Keratinocyte (primary cell): ENCODE data around the gene ARHGAP24. TPM values are rescaled to one million over a fixed set of nuclear protein-coding genes. Genes with fewer than 3 reads are reported as not detected.

Source experiments
- DNase-seq: peaks from one replicate; pipeline ENCODE4 v3.0.0-alpha.2; 2011; ENCODE audit warnings: low read depth, missing footprints, low spot score
- FAIRE-seq: peaks from 2 replicates; lab custom pipeline; 2011; peaks lifted over from hg19 to GRCh38; lab: Jason Lieb, UNC
- H2AFZ ChIP-seq: 2 replicates; pipeline ENCODE4 v1.6.0; 2012; ENCODE audit warnings: low read length, control low read depth, inconsistent platforms; ENCODE audit not compliant: control insufficient read depth
- H3K27ac ChIP-seq: 2 replicates; pipeline ENCODE4 v1.5.1; 2011; ENCODE audit warnings: low read length; ENCODE audit not compliant: control insufficient read depth, insufficient read depth
- H3K27me3 ChIP-seq: 3 replicates; pipeline ENCODE4 v1.6.0; 2011; ENCODE audit warnings: low read length; ENCODE audit not compliant: control insufficient read depth, insufficient read depth; ENCODE audit errors: extremely low read depth
- H3K36me3 ChIP-seq, 2 experiments: 2 replicates in 1 of 2; 3 replicates in 1 of 2; pipeline ENCODE4 v1.5.1; 2011; ENCODE audit warnings: low read length in 2 of 2, mild to moderate bottlenecking in 1 of 2; ENCODE audit not compliant: control insufficient read depth in 2 of 2, insufficient read depth in 2 of 2; ENCODE audit errors: extremely low read depth in 1 of 2
- H3K4me1 ChIP-seq: 3 replicates; pipeline ENCODE4 v1.5.1; 2011; ENCODE audit warnings: low read length; ENCODE audit not compliant: control insufficient read depth, insufficient read depth; ENCODE audit errors: extremely low read depth
- H3K4me2 ChIP-seq: 3 replicates; pipeline ENCODE4 v1.6.0; 2011; ENCODE audit warnings: low read depth, low read length; ENCODE audit not compliant: control insufficient read depth, insufficient read depth; ENCODE audit errors: extremely low read depth
- H3K4me3 ChIP-seq, 3 experiments: fragments of 200-600 bp in 1 of 3; sonication (generic) in 1 of 3; 2 replicates in 2 of 3; 3 replicates in 1 of 3; pipeline ENCODE4 v1.5.1; 2011 to 2016; ENCODE audit warnings: low read length in 3 of 3, mild to moderate bottlenecking in 3 of 3, control low read depth in 2 of 3, inconsistent platforms in 1 of 3, low read depth in 1 of 3, mixed read lengths in 1 of 3, mixed run types in 1 of 3, moderate library complexity in 1 of 3; ENCODE audit not compliant: control insufficient read depth in 2 of 3, insufficient read depth in 2 of 3; ENCODE audit errors: extremely low read depth in 1 of 3
- H3K79me2 ChIP-seq: 2 replicates; pipeline ENCODE4 v1.6.0; 2012; ENCODE audit warnings: low read length; ENCODE audit not compliant: control insufficient read depth, insufficient read depth
- H3K9ac ChIP-seq: 3 replicates; pipeline ENCODE4 v1.6.0; 2011; ENCODE audit warnings: low read length; ENCODE audit not compliant: control insufficient read depth, insufficient read depth; ENCODE audit errors: extremely low read depth
- H3K9me1 ChIP-seq: 3 replicates; pipeline ENCODE4 v1.6.0; 2011; ENCODE audit warnings: low read length; ENCODE audit not compliant: control insufficient read depth, insufficient read depth; ENCODE audit errors: extremely low read depth
- H3K9me3 ChIP-seq: 2 replicates; pipeline ENCODE4 v1.5.1; 2012; ENCODE audit warnings: low read depth, low read length; ENCODE audit not compliant: control insufficient read depth
- H4K20me1 ChIP-seq: 3 replicates; pipeline ENCODE4 v1.6.0; 2011; ENCODE audit warnings: low read length; ENCODE audit not compliant: control insufficient read depth, insufficient read depth; ENCODE audit errors: extremely low read depth
- EZH2 ChIP-seq: IDR thresholded peaks from one replicate; pipeline ENCODE4 v1.6.1; 2012; ENCODE audit warnings: inconsistent platforms, mild to moderate bottlenecking, low read length, moderate library complexity
- dilution Hi-C: fragments of 300-500 bp; cut with MboI; formaldehyde crosslinking; loops from one replicate; pipeline ENCODE4 v1.7.0; 2020; ENCODE audit warnings: low sequenced_read_pairs; ENCODE audit not compliant: extremely low pct_ligation_motif_present
- polyA plus RNA-seq, 5 experiments: library from polyadenylated mRNA; depleted of rRNA in 3 of 5; stranded (reverse) in 3 of 5; stranded (forward) in 1 of 5; unstranded in 1 of 5; fragments of >200 nt; gene quantifications; 1 replicate in 1 of 5; 2 replicates in 3 of 5; 3 replicates in 1 of 5; pipeline versions ENCODE4 v1.2.1 to v1.2.3, GENCODE V29; 2011 to 2012; ENCODE audit warnings: missing spikeins in 2 of 5, low read depth in 1 of 5, low replicate concordance in 1 of 5
- TF ChIP-seq, protein P1 (sequence below), 3 experiments: IDR thresholded peaks in 1 of 3; conservative IDR thresholded peaks in 1 of 3; optimal IDR thresholded peaks in 1 of 3; 2 replicates in 2 of 3; 3 replicates in 1 of 3; pipeline versions ENCODE3 to v1.5.1; 2011; ENCODE audit warnings: low read length in 3 of 3, mild to moderate bottlenecking in 3 of 3, moderate library complexity in 2 of 3, control low read depth in 1 of 3, inconsistent platforms in 1 of 3; ENCODE audit not compliant: insufficient read depth in 2 of 3; ENCODE audit errors: extremely low read depth in 1 of 3

The ARHGAP24 gene
- polyA plus RNA-seq, 1 donor (not counting 4 experiments of a cell fraction or from before 2014, with no cell fraction given), result 0.87 TPM

DNA sequence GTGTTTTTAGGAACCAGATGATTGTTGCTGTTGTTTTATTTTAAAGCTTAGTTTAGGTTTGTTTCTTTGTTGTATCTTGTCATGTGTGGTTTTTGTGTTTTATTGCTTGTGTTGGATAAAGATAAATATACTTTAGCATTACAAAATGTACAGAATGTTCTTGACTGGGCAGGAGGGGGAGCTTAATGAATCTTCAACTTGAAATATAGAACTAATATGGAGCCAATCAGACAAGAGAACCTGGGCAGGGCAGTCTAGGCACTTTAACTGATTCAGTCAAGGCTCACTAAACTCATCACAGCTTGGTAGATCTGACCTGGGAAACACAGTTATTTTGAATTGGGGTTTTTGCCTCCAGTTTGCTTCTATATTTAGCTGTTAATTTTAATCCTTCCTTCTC, 304.2 kb downstream of the ARHGAP24 start:
- Histone ChIP-seq H3K27ac (no peak overlapping the region), H3K9ac (no peak overlapping the region), H4K20me1 (no peaks in the 10 kb centered on the region), H3K36me3 (no peaks in the 10 kb centered on the region), H3K9me1 (no peaks in the 10 kb centered on the region), H3K79me2 (no peaks in the 10 kb centered on the region), H3K27me3 (no peaks in the 10 kb centered on the region), H3K9me3 (no peaks in the 10 kb centered on the region), H2AFZ (no peak overlapping the region), H3K4me1 (peaks cover 19% of the 10 kb centered on the region), H3K4me2 (no peak overlapping the region), H3K4me3 (no peak overlapping the region)
- DNase-seq (no peak), FAIRE-seq (no peak)
- dilution Hi-C loops, result no loop called here
- TF ChIP-seq, protein P1, sequence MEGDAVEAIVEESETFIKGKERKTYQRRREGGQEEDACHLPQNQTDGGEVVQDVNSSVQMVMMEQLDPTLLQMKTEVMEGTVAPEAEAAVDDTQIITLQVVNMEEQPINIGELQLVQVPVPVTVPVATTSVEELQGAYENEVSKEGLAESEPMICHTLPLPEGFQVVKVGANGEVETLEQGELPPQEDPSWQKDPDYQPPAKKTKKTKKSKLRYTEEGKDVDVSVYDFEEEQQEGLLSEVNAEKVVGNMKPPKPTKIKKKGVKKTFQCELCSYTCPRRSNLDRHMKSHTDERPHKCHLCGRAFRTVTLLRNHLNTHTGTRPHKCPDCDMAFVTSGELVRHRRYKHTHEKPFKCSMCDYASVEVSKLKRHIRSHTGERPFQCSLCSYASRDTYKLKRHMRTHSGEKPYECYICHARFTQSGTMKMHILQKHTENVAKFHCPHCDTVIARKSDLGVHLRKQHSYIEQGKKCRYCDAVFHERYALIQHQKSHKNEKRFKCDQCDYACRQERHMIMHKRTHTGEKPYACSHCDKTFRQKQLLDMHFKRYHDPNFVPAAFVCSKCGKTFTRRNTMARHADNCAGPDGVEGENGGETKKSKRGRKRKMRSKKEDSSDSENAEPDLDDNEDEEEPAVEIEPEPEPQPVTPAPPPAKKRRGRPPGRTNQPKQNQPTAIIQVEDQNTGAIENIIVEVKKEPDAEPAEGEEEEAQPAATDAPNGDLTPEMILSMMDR (optimal IDR thresholded peaks at IDR 0.05 in 1 of 3, IDR thresholded peaks at IDR 0.05 in 1 of 3, conservative IDR thresholded peaks at IDR 0.05 in 1 of 3; ENCODE audit: extremely low read depth in 1 of 3, insufficient read depth in 2 of 3, low read length in 3 of 3), result no peak
- TF ChIP-seq EZH2, result no peak

DNA sequence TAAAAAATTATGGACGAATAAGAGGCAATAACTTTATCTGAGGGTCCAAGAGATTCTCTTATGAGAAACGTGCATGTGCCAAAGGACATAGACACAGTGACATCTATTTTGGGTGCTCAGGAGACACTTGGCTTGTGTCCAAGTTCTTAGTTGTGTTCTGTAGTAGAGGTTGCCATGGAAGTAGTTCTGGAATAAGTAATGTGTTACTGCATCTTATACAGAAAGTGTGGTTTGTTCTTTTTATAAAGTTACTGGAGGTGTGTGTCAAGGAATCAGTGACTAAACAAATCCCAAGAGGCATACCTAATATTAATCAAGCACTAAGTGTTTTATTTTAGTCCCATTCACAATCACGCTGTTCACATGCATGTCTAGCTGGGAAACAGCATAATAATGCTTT, 305.7 kb downstream of the ARHGAP24 start:
- dilution Hi-C loops, result no loop called here
- no peak overlapping the region for H3K27ac ChIP-seq
- H3K4me3 ChIP-seq, result no peak overlapping the region
- peaks cover 14% of the 10 kb centered on the region for H3K4me1 ChIP-seq
- H3K36me3 ChIP-seq, result no peaks in the 10 kb centered on the region
- no peak for FAIRE-seq
- no peaks in the 10 kb centered on the region for H4K20me1 ChIP-seq
- no peak for DNase-seq
- no peak for TF ChIP-seq EZH2
- TF ChIP-seq, protein P1 (optimal IDR thresholded peaks at IDR 0.05 in 1 of 3, IDR thresholded peaks at IDR 0.05 in 1 of 3, conservative IDR thresholded peaks at IDR 0.05 in 1 of 3; ENCODE audit: extremely low read depth in 1 of 3, insufficient read depth in 2 of 3, low read length in 3 of 3), result no peak
- H3K27me3 ChIP-seq, result no peaks in the 10 kb centered on the region
- H3K4me2 ChIP-seq, result no peak overlapping the region
- H3K9ac ChIP-seq, result no peak overlapping the region
- no peaks in the 10 kb centered on the region for H3K79me2 ChIP-seq
- H2AFZ ChIP-seq, result no peak overlapping the region
- no peaks in the 10 kb centered on the region for H3K9me1 ChIP-seq
- no peaks in the 10 kb centered on the region for H3K9me3 ChIP-seq
